ENCODE measurements around the gene SELENOS. TPM values are rescaled to one million over a fixed set of nuclear protein-coding genes. Genes with fewer than 3 reads are reported as not detected.
A peak's percentile ranks its signal among the peaks of the same experiment; 100 is the strongest.

SELENOS gene
- total RNA-seq, result 65.6 and 68.0 TPM in 2 replicates
- polyA plus RNA-seq (2012), result 77.0 TPM

- peak; percentile 92 for DNase-seq (ENCODE audit: low read depth)
Observed at GRCh38 chr15:101277038-101277822, at the start of gene SELENOS. Gene SELENOS (minus strand): TSS chr15:101277485. CDS start chr15:101277417, 68 bp downstream.

- DNase-seq (ENCODE audit: low read depth), result peak; percentile 58
Observed at GRCh38 chr15:101326462-101327146, 49.3 kb upstream of the SELENOS start.

GRCh38 chr15:101326026-101326315 lies 48.7 kb upstream of the SELENOS start:
- no peak for DNase-seq (ENCODE audit: low read depth)

GRCh38 chr15:101325263-101326025 lies 48.2 kb upstream of the SELENOS start:
- no peak for DNase-seq (ENCODE audit: low read depth)

GRCh38 chr15:101324524-101325177 lies 47.4 kb upstream of the SELENOS start:
- no peak for DNase-seq (ENCODE audit: low read depth)

- no peak for DNase-seq (ENCODE audit: low read depth)
Observed at GRCh38 chr15:101323793-101324523, 46.7 kb upstream of the SELENOS start.

- no peak for DNase-seq (ENCODE audit: low read depth)
Observed at GRCh38 chr15:101322854-101323477, 45.7 kb upstream of the SELENOS start.

GRCh38 chr15:101322016-101322695 lies 44.9 kb upstream of the SELENOS start:
- DNase-seq (ENCODE audit: low read depth), result no peak

- DNase-seq (ENCODE audit: low read depth), result no peak
Observed at GRCh38 chr15:101320501-101321052, 43.3 kb upstream of the SELENOS start.

GRCh38 chr15:101318839-101319238 lies 41.6 kb upstream of the SELENOS start:
- no peak for DNase-seq (ENCODE audit: low read depth)

- no peak for DNase-seq (ENCODE audit: low read depth)
Observed at GRCh38 chr15:101318147-101318819, 41.0 kb upstream of the SELENOS start.

- no peak for DNase-seq (ENCODE audit: low read depth)
Observed at GRCh38 chr15:101317336-101317872, 40.1 kb upstream of the SELENOS start.

GRCh38 chr15:101316529-101316928 lies 39.2 kb upstream of the SELENOS start:
- DNase-seq (ENCODE audit: low read depth), result no peak

GRCh38 chr15:101315736-101316135 lies 38.5 kb upstream of the SELENOS start:
- DNase-seq (ENCODE audit: low read depth), result no peak

- no peak for DNase-seq (ENCODE audit: low read depth)
Observed at GRCh38 chr15:101314336-101315125, 37.2 kb upstream of the SELENOS start.

- no peak for DNase-seq (ENCODE audit: low read depth)
Observed at GRCh38 chr15:101313041-101313761, 35.9 kb upstream of the SELENOS start.

GRCh38 chr15:101310508-101310907 lies 33.2 kb upstream of the SELENOS start:
- no peak for DNase-seq (ENCODE audit: low read depth)
